Limb (tissue), 2 donors: ENCODE measurements around the gene RASEF.

ENCODE experiments used
- DNase-seq, 2 donors: peaks; one replicate each; pipeline ENCODE4 v3.0.0-alpha.2; 2016; ENCODE audit errors: extremely low spot score in 2 of 2

The RASEF gene

DNA sequence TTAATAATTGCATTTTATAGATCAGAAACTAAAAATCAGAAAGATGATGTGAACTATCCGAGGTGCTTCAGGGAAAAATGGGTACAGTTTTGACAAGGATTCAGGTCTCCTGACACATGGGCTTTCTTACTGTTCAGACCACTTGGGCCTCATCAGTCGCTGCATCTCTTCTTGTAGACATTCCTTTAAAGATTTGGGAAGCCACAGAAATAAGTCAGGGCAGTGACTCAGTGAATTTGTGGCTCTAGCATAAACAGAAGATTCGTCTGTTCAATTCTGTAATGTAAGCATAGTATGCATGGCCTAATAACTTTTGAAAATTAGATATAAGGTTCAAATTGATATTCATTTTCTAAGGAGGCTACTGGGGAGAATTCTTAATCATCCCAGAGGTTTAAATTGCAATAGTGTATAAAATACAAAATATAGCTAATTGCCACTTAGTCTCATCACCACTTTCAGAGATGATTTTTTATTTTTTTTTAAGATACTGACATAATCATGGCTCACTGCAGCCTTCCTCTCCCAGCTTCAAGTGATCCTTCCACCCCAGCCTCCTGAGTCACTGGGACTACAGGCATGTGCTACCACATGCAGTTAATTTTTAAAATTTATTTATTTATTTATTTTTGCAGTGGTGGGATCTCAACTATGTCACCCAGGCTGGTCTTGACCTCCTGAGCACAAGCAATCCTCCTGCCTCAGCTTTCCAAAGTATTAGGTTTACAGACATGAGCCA lies 48.9 kb downstream of the RASEF start:
- DNase-seq: no peak

DNA sequence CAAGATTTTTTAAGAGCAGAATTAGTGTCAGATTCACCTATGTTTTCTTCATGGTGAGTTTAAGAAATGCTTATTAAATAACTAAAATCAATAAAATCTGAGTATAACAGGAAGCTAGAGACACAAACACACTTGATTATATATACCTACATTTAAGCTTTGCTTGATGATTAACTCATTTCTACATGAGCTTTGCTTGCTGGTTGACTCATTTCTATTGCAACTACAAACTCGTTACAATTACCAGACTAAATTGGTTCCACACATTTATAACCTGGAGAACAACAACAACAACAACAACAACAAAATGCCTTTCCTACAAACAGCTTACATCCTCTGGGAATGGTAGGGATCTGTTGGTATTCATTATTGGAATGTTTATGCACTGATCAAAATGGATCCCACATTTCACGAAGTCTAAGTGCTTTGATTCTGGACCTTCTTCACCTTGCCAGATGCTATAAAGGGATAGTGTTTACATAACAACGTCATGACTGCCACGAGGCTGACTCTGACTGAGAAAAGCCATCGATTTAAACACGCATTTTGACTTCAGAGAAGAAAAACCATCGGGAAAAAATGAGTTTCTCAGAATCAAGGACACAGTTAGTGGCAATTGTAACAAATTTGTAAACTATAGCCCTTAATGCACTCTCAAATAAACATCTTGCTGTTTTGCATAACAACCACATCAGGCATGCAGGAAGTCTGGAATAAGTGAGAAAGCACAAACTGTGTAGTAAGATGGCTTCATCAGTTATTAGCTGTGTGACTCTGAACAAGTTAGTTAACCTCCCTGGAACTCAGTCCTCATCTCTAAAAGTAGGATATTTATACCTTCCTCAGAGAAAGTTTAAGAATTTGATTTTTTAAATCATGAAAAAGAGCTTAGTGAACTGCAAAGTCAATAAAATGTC lies 49.8 kb downstream of the RASEF start:
- DNase-seq: peak in 1 of 2 donors; percentile 10

DNA sequence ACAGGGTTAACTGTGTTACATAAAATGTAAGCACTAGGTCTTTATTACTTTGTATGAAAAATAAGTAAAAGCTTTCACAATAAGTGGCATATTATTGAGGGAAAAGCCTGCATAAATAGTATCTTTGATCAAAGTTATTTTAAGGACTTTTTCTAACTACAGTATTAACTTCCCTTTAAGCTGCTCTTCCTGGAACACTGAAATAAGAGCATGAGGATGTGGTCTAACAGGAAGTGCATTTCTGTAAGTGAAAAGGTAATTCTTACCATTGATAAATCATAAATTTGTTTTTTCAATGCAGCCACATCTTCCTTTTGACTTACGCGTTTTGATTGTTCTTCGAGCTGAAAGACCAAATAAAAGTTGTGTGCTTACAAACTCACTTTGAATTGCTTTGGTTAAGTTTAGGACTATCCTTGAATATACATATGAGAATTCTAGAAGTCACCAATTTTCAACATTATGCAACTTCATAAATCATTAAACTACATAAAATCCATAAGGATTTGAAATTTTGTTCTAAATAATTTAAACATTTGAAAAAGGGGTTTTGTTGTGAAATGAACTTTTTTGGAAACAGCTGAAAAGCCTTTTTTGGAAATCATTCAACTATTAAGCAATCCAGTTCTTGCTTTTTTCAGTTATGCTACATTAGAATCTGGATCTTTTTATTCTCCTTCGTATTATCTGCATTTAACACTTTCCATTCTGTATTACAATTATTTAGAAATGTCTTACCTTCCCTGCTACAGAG lies 50.6 kb downstream of the RASEF start:
- peak in 1 of 2 donors; percentile 38 for DNase-seq

- DNase-seq: no peak
These were observed 51.3 kb downstream of the RASEF start for GRCh38 chr9:83011611-83012010.

DNA sequence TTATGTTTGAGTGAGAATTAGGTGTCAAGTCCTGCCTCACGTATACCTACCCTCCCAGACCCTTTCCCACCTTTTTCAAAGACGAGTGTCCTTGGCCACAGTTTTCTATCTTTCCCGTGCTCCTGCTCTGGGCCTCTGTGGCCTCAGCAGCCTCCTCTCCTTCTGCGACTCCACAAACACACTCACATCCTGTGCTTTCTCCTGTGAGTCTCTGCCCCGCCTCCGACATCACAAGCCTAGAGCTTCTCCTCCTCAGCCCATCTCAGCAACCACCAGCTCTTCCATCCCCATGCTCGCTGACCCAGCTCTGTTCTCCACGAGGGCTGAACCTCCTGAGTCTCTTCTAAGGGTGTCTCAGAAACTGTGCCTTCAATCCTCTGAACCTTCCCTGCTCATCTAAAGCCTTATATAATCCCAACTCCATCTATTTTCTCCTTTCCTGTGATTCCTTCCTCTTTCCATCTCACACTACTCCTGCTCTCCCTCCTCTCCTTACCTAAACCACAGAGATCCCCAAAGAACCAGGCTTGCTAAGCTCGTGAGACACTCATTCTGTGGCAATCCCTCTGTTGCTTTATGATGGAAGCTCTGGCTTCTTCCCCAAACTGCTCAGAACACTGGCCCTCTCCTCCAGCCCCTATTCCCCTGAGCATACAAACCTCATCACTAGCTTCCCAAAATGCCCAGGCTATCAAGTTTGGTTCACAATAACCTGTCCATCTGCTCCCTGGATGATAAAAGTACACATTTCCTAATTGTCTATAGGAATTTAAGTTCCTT lies 55.2 kb downstream of the RASEF start:
- DNase-seq: no peak

DNA sequence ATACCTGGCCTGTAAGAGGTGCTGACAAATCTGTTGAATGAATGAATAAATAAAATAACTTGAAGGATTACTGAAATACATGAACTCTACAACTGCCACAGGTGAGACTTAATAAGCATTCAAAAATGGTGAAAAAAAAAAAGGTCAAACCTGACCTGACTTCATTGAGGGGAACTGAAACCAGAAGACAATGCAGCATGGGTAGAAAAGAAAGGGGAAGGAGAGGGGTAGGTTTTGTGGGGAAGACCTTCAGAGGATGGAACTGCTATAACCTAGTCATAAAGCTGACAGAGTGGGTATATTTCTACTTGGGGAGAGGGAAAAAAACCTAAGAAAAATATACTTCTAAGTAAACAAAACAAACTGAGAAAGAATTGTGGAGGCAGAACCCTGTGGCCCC lies 56.6 kb downstream of the RASEF start:
- DNase-seq: no peak

DNA sequence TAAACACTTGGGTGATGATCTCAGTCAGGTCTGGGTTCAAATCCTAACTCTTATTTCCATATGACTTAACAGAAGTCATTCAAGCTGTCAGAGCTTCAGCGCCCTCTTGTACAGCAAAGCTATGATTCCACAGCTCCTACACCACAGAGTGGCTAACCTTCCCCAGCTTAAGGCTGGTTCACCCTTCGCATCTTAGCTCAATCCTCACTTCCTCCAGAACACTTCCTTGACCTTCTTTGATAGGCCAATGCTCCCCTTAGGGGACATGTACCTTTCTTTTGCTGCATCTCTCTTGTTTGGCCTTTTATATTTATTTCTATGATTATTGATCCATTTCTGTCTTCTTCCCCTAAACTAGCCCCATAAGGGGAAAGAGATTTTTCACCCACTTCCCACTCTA lies 57.0 kb downstream of the RASEF start:
- no peak for DNase-seq

DNA sequence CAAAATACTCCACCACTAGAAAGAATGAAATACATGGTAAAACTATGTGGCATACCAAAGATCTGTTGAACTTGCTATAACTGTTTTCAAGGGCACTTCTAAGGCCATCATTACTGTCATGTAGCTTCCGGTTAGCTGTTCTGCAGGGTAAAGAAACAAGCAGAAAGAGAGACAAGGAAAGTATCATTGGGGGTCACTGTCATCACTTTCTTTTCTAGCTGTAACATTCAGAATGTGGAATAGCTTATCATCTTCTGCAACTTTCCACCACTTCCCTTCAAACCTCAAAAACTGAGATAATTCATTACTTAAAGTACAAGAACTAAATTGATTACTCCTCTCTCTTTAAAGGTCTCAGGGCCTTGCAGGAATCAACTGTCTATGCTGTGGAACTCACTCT lies 57.6 kb downstream of the RASEF start:
- DNase-seq: no peak

DNA sequence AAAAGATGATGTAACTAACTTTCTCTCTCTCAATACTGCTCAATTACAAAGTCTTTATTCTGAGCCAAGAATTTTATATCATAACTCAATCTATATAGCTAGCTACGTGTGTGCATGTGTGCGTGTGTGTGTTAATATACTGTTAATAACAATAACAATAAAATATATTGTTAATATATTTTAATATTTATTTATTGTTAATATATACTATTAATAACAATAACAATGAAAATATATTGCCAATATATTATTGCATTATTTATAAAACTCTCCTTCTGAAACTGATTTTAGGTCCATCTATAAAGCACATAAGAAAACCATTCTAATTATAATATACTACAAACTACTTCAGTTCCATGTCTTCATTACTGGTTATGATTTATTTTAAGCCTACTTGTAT lies 60.6 kb downstream of the RASEF start:
- DNase-seq: no peak

GRCh38 chr9:83000765-83001164 lies 62.2 kb downstream of the RASEF start:
- DNase-seq: no peak

DNA sequence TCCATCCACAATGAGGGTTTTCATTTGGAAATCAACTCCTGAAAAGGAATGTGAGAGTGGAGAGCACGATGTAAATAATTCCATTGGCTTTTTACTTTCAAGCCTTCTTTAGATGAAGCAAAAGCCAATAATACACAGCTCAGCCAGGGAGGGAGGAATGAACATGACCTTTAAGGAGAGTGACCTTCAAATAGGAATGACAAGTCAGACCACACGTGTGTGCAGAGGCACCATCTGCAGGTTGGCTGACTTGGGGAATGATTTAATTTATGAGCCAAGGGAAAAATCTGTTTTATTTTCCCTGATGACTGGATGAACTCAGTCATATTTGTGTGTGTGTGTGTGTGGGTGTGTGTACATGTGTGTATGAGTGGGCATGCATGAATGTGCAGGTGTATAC lies 64.5 kb downstream of the RASEF start:
- DNase-seq: no peak

- no peak for DNase-seq
These were observed 65.3 kb downstream of the RASEF start for GRCh38 chr9:82997476-82998140.

GRCh38 chr9:82996941-82997340 lies 66.0 kb downstream of the RASEF start:
- DNase-seq: no peak

GRCh38 chr9:82993856-82994605 lies 68.9 kb downstream of the RASEF start:
- no peak for DNase-seq

DNA sequence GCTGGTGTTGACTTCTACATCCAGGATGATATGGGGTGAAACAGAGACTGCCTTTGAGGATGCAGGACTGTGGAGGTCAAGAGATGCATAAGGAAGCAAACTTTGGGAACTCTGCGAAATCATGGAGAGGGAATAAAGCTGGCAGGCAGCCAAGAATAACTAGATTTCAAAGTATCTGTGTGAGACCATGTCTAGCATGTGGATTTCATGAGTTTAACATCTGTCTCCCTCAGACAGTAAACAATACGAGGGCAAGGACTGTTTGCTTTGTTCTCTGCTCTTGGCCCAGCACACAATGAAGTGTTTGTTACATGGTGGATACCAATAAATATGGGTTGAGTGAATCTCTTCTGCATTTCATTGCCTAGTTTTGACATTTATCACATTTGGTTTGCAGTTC lies 71.3 kb downstream of the RASEF start:
- peak in 1 of 2 donors; percentile 69 for DNase-seq

GRCh38 chr9:82989929-82990328 lies 73.0 kb downstream of the RASEF start:
- DNase-seq: no peak

GRCh38 chr9:82988488-82988887 lies 74.5 kb downstream of the RASEF start:
- no peak for DNase-seq

DNA sequence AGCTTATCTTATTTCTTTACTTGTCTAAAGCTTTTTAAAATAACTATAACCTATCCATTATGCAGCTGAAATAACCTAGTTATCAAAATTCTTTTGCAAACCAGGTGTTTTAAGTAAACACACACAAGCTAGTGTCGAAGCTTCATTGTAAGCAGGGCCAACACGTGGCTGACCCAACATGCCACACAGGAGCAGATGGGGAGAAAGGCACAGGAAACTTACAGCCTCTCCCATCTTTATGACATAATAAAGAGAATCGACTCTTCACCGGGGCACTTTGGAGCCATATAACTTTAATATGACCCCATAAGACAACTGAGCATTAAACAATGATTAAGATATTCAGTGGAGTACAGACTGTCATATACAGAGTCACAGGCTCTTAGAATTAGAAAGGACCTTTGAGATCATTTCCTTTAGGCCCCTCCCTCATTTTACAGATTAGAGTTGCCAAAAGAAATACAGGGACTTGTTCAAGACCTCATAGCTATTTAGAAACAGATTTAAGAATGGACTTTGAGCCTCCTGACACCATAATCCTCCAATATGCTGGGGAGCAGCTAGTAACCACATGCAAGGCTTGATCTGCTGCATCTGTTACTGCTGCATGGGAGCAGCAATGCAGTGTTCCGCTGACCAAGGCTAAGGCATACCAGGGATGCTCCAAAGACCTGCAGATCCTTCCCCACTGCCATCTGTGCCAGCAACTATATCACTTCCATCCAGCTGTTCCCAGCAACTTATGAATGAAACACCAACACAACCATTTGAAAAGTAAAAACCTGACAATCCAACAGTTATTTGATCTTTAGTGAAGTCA lies 75.4 kb downstream of the RASEF start:
- no peak for DNase-seq

- DNase-seq: no peak
These were observed 81.4 kb downstream of the RASEF start for GRCh38 chr9:82981552-82981951.
